Measurements from ENCODE around the gene PEG3. TPM values are rescaled to one million over a fixed set of nuclear protein-coding genes. Genes with fewer than 3 reads are reported as not detected.

The PEG3 gene
- polyA plus RNA-seq, 1 donor (not counting 4 experiments of a cell fraction or from before 2014, with no cell fraction given): 0.14 TPM

- no peak overlapping the region for H3K27ac ChIP-seq (ENCODE audit: control insufficient read depth, insufficient read depth, low read length)
- no peaks in the 10 kb centered on the region for H4K20me1 ChIP-seq (ENCODE audit: control insufficient read depth, extremely low read depth, insufficient read depth, low read length)
- dilution Hi-C loops (cut with MboI; ENCODE audit: extremely low pct_ligation_motif_present, low sequenced_read_pairs): no loop called here
- no peak overlapping the region for H3K4me3 ChIP-seq (ENCODE audit: control insufficient read depth in 2 of 3, extremely low read depth in 1 of 3, insufficient read depth in 2 of 3, low read depth in 1 of 3, low read length in 3 of 3)
- no peak overlapping the region for H2AFZ ChIP-seq (ENCODE audit: control insufficient read depth, low read length)
- TF ChIP-seq EZH2 (IDR thresholded peaks at IDR 0.05; ENCODE audit: low read length): no peak
- TF ChIP-seq CTCF (optimal IDR thresholded peaks at IDR 0.05 in 1 of 3, IDR thresholded peaks at IDR 0.05 in 1 of 3, conservative IDR thresholded peaks at IDR 0.05 in 1 of 3; ENCODE audit: extremely low read depth in 1 of 3, insufficient read depth in 2 of 3, low read length in 3 of 3): no peak
- FAIRE-seq: no peak
- peaks cover 15% of the 10 kb centered on the region for H3K9me3 ChIP-seq (ENCODE audit: control insufficient read depth, low read depth, low read length)
- H3K27me3 ChIP-seq (ENCODE audit: control insufficient read depth, extremely low read depth, insufficient read depth, low read length): peaks cover 5% of the 10 kb centered on the region
- no peaks in the 10 kb centered on the region for H3K9me1 ChIP-seq (ENCODE audit: control insufficient read depth, extremely low read depth, insufficient read depth, low read length)
- no peak overlapping the region for H3K9ac ChIP-seq (ENCODE audit: control insufficient read depth, extremely low read depth, insufficient read depth, low read length)
- no peak overlapping the region for H3K4me2 ChIP-seq (ENCODE audit: control insufficient read depth, extremely low read depth, insufficient read depth, low read depth, low read length)
- no peaks in the 10 kb centered on the region for H3K4me1 ChIP-seq (ENCODE audit: control insufficient read depth, extremely low read depth, insufficient read depth, low read length)
- DNase-seq (ENCODE audit: low read depth, low spot score): no peak
- no peaks in the 10 kb centered on the region for H3K79me2 ChIP-seq (ENCODE audit: control insufficient read depth, insufficient read depth, low read length)
- H3K36me3 ChIP-seq (ENCODE audit: control insufficient read depth in 2 of 2, extremely low read depth in 1 of 2, insufficient read depth in 2 of 2, low read length in 2 of 2): no peaks in the 10 kb centered on the region
These were observed 3.5 kb downstream of the PEG3 start for GRCh38 chr19:56837004-56837403.

DNA sequence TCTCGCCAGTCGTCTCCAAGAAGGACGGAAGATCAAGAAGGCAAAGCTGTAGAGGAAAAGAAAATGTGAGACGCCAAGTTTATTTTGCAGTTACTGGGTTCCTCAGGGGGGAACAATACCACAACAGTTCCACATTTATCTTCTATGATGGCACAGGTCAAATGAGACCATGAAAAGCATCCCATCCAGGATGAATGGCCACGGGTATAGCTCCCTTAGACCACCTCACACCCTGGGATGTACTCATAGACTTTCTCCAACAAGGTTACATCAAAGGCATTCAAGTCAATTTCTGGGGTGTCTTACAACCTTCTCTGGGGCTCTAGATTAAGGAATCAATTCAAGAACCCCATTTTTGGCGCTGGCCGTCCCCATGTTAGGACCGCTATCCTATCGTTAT is 4.5 kb downstream of the PEG3 start:
- no peaks in the 10 kb centered on the region for H3K4me1 ChIP-seq (ENCODE audit: control insufficient read depth, extremely low read depth, insufficient read depth, low read length)
- DNase-seq (ENCODE audit: low read depth, low spot score): no peak
- dilution Hi-C loops (cut with MboI; ENCODE audit: extremely low pct_ligation_motif_present, low sequenced_read_pairs): no loop called here
- no peak overlapping the region for H3K4me3 ChIP-seq (ENCODE audit: control insufficient read depth in 2 of 3, extremely low read depth in 1 of 3, insufficient read depth in 2 of 3, low read depth in 1 of 3, low read length in 3 of 3)
- TF ChIP-seq CTCF (optimal IDR thresholded peaks at IDR 0.05 in 1 of 3, IDR thresholded peaks at IDR 0.05 in 1 of 3, conservative IDR thresholded peaks at IDR 0.05 in 1 of 3; ENCODE audit: extremely low read depth in 1 of 3, insufficient read depth in 2 of 3, low read length in 3 of 3) (no peak), EZH2 (IDR thresholded peaks at IDR 0.05; ENCODE audit: low read length) (no peak)
- H3K79me2 ChIP-seq (ENCODE audit: control insufficient read depth, insufficient read depth, low read length): no peaks in the 10 kb centered on the region
- no peak overlapping the region for H3K4me2 ChIP-seq (ENCODE audit: control insufficient read depth, extremely low read depth, insufficient read depth, low read depth, low read length)
- H4K20me1 ChIP-seq (ENCODE audit: control insufficient read depth, extremely low read depth, insufficient read depth, low read length): no peaks in the 10 kb centered on the region
- H2AFZ ChIP-seq (ENCODE audit: control insufficient read depth, low read length): no peak overlapping the region
- H3K27ac ChIP-seq (ENCODE audit: control insufficient read depth, insufficient read depth, low read length): no peak overlapping the region
- H3K9me1 ChIP-seq (ENCODE audit: control insufficient read depth, extremely low read depth, insufficient read depth, low read length): no peaks in the 10 kb centered on the region
- peaks cover 5% of the 10 kb centered on the region for H3K27me3 ChIP-seq (ENCODE audit: control insufficient read depth, extremely low read depth, insufficient read depth, low read length)
- H3K9me3 ChIP-seq (ENCODE audit: control insufficient read depth, low read depth, low read length): peaks cover 15% of the 10 kb centered on the region
- FAIRE-seq: no peak
- no peaks in the 10 kb centered on the region for H3K36me3 ChIP-seq (ENCODE audit: control insufficient read depth in 2 of 2, extremely low read depth in 1 of 2, insufficient read depth in 2 of 2, low read length in 2 of 2)
- no peak overlapping the region for H3K9ac ChIP-seq (ENCODE audit: control insufficient read depth, extremely low read depth, insufficient read depth, low read length)

Measured in keratinocyte (primary cell).